GM19099 (cell line): Measurements from ENCODE around the gene AKAP13.

Experiments used
- POLR2A ChIP-seq: IDR thresholded peaks from 3 replicates; pipeline ENCODE4 v1.6.1; 2011; ENCODE audit warnings: low read depth; ENCODE audit not compliant: insufficient read length; ENCODE audit errors: extremely low read depth

Gene AKAP13

DNA sequence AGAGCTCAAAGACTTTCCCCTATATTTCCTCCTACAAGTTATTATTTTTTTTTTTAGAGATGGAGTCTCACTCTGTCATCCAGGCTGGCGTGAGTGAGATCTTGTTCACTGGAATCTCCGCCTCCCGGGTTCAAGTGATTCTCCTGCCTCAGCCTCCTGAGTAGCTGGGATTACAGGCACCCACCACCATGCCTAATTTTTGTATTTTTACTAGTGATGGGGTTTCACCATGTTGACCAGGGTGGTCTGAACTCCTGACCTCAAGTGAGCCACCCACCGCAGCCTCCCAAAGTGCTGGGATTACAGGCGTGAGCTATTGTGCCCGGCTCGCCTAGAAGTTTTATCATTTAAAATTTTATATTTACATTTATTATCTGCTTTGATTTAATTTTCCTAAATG is 5.9 kb downstream of the AKAP13 start:
- TF ChIP-seq POLR2A, result no peak

DNA sequence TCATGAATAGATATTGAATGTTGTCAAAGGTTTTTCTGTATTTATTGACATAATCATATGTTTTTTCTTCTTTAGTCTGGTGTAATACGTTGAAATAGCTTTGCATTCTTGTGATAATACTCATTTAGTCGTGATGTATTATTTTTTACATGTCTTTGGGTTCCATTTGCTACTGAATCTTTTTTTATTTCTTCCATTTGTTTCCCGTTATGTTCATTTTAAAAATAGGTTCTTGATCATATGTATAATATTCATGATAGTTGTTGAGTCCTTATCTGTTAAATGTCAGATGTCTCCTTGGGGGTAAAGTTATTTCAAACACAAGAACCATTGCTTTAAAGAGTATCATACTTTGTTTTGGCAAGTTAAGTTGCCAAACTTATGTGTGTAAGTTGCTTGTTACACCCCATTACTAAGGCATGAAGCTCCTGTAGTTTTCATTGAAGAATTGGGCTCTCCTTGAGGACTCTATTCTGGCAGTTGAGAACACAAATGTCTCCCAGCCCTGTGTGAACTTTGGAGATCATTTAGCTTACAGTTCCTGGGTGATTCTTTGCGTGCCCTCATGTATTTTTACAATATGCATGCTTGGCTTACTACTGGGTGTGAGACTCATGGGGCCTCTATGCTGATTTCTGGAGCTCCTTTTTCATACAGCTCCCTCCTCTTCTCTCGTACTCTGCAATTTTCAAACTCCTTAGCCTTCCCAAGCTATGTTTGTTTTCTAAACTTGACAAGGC is 8.3 kb downstream of the AKAP13 start:
- no peak for TF ChIP-seq POLR2A

DNA sequence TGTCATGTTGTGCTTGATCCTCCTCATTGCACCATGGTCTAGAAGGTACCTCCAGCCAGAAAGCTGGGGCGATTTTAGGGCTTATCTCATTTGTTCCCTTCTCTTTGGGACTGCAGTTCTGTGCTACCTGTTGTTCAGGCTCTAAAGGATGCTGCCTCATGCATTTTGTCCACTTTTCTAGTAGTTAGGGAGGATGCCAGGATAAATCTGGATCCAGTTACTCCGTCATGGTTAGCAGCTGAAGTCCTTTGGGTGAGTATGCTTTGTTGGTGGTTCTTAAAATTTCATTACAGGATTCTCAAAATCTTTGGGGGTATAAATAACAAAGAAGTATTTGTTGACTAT is 8.9 kb downstream of the AKAP13 start:
- TF ChIP-seq POLR2A, result no peak

DNA sequence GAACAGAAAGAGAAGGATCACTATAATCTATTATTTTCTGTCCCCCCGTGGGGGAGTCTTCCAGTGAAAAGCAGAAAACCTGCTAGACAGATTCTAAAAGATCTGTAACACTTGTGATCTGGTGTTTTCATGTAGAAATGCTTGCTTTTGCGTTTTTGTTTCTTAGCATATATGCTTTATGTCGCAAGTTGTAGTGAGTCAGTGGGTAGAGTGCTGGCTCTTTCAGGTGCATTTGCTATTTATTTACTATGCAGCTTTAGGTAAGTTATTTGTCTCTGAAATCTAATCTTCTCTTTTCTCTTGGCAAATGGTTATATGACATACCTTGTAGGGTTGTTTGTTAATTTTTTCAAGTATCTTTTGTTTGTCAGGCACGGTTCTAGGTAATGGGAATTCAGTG is 9.4 kb downstream of the AKAP13 start:
- TF ChIP-seq POLR2A, result no peak

DNA sequence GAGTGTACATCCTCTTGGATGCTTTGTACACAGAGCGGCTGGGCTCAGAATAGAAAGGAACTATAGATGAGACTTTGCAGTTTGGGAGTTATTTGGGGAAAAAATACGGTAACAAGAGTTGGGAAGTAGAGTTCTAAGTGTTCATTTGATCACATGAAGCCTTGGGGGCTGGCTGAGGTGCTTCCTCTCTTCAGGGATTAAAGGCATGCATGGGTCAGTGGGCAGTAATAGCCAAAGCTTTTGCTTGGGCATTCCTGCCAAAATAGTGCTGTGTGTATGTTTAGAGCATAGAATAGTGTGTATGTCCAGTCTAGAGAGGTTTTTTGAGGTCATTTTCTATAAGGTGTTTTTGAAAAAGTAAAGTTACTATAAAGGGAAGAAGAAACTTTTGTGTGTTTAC is 12.8 kb downstream of the AKAP13 start:
- TF ChIP-seq POLR2A, result no peak

DNA sequence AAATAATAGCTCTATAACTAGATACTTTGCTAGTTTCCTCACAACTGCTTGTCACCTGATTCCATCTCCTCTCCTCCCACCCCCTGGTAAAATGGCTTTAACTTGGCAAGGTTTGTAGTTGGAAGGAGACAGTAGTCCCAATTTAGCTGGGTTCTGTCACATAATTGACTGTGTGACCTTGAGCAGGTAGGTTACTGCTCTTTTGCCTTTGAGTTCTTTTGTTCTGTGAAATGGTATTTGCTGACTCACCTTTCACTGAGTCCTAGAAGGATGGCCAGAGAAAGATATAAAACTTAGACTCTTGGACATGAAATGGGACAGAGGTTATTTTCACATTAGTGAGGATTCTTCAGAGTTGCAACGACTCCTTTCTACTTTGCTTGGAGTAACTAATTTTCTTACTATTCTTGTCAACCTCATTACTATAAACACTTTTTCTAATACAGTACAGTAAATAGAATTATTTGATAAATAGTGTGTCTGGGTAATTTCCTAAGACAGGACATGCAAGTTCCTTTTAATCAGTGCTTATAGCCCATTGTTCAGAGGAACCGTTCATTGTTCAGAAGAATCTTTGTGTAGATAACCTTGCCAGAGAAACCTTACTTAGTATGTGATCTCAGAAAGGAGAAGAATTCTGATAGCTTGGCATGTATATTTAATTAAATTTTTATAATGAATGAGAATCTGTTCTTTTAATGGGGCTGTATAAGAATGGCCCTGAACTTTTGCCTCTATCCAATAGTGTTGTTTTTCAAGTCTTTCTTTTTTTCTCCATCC is 14.3 kb downstream of the AKAP13 start:
- TF ChIP-seq POLR2A, result no peak

DNA sequence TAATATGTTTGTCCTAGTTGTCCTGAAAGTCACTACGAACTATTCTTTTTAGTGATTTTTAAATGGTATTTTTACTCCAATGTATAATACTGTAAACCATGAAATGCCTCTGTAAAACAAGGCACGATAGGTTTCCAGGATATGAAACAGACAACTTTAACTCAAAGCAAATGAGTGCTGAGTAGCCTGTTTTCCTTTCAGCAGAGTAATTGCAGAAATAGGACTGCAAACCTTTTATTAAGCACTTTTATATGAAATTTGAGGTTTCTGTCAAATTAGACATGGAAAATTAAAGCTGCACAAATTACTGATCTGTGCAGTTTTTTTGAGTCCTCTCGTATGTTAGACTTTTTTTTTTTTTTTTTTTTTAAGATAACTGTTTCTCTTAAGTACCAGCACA is 16.2 kb downstream of the AKAP13 start:
- TF ChIP-seq POLR2A, result no peak

DNA sequence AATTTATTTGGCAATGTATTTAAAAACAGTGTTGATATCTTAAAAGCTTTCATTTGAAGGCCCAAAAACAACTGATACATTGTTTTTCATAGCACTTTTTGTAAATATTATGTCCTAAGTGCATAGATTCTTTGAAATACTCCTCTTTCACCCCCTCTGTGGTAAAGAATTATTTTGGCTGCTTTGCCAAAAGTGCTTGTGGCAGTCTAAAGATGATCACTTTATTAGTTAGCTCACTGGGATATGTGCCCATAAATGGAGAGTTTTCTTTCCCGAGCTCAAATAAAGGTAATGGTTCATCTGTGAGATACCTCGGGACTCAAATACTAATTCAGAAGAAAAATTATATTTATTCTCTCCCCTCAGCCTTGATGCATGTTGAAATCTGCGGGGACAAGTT is 16.7 kb downstream of the AKAP13 start:
- no peak for TF ChIP-seq POLR2A

DNA sequence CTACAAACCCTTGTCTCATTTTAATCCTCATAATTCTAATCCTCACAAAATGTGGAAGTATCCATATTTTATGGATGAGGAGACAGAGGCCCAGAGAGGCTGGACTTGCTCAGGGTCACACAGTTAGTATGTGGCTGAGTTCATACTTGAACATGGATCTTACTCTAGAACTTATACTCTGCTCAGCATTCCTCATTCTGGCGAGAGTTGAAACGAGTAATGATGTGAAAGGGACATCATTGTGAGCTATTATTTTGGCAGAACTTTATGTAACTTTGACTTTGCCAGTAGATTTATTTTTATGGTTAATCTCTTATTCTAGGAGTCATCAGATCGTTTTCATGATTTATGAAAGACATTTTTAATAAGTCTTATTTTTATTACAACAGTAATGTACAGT is 17.5 kb downstream of the AKAP13 start:
- TF ChIP-seq POLR2A, result no peak

DNA sequence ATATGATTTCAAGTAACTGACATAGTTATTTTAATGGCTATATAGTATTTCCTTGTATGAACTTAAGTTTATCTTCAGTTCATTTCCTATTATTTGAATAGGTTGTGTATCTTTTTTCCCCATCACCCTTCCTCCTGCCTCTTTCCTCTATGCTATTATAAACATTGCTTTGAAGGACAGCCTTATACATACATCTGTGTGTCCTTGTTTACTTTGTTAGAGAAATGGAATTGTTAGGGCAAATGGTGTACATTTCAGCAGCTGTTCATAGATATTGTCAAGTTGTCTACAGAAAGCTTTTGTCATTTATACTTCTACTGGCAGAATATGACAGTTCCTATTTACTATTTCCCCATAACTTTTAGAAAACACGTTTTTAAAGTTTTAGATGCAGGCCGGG is 18.4 kb downstream of the AKAP13 start:
- no peak for TF ChIP-seq POLR2A

DNA sequence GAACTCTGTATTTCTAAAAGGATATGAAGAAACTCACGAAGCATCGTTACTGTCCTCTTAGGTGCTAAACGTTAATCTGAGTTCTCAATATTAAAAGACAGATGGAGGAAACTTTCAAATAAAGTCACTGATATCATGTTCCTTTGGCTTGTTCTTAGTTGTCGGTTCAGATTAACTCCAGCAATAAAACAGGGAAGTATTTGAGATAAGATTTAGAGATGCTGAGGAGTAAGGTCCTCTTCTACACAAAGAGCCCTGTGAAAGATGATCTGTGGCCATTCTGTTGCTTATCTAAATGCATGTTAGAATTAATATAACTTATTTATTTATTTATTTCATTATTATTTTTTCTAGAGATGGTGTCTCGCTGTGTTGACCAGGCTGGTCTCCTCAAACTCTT is 19.2 kb downstream of the AKAP13 start:
- TF ChIP-seq POLR2A, result no peak

DNA sequence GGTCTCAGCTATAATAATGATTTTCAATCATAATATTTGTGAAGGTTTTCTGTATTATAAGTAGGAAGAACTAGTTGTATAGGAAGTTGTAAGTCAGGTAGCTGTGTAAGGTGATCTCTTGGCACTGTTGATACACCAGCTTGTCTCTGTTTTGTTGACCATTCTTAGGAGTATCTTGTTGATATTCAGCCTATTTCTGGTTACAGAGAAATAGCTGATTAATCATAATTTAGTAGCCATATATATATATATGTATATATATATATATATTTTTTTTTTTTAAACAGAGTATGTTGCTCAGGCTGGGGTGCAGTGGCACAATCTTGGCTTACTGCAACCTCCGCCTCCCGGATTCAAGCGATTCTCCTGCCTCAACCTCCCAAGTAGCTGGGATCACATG is 20.2 kb downstream of the AKAP13 start:
- TF ChIP-seq POLR2A, result no peak

DNA sequence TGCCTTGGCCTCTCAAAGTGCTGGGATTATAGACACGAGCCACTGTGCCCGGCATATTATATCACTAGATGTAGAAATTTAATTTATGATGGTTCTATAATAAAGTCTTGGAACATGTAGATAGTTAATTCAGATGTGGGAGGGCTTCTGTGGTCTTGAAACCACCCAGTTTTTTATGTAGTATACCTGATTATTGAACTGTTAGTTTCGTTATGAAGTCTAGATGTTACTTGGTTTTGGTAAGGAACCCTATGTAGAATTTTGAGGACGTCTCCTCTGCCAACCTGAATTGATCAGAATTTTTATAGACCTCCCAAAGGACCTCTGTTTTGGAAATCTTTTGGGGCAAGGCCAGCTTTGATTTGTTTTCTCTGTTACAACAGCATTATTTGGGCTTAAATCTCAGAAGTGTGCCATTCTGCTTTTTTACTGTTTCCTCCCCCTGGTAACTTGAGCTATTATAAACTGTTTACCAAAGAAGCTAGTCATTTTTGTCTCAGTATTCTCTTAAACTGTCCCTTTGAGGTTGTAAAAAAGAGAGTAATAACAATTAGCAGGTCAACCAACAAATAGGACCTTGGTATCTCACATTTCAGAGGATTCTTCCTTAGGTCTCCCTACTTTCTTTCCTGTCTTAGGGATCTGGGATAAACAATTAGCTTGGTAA is 20.8 kb downstream of the AKAP13 start:
- TF ChIP-seq POLR2A, result no peak

DNA sequence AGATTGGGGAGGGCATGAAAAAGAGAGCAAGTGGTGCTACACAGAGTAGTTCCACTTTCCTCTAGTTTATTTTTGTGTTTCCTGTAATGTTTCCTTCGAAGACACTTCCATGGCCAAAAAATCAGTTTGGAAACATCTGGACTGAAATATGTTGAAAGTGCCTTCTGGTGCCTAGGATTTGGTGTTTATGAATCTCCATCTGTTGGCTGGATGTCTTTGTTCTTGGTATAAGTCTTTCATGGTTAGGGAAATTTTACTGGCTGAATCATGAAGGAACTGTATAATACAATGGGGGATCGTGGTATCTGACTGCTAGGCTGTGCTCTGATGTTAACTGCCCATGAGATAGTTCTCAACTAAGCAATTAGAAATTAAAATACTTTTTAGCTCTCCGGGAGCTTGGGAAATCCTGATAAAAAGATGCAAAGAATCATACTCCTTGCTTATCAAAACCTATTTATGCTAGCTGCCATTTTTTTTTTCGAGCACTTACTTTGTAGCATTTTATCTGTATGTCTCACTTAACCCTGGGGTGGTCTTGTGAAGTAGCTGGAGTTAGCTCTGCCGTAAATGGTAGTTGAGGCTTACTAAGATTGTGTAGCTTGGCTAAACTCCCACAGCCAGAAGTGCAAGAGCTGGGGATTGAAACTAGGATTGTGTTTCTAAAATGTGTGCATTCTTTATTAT is 21.9 kb downstream of the AKAP13 start:
- TF ChIP-seq POLR2A, result no peak

DNA sequence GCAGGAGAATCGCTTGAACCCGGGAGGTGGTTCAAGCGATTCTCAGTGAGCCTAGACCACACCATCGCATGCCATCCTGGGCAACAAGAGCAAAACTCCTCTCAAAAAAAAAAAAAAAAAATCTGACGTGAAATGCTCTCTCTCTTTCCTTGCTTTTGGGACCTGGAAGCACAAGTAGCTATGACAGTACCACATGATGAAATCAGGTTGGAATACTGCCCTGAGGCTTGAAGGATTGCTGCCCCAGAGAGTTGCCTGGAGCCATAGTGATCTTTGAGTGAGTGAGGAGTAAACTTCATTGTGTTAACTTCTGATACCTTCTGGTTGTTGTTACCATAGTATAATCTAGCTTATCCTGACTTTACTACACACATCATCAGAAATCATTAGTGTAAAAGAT is 23.3 kb downstream of the AKAP13 start:
- TF ChIP-seq POLR2A, result no peak
